ENCODE results near the gene DGCR2. TPM values are rescaled to one million over a fixed set of nuclear protein-coding genes. Genes with fewer than 3 reads are reported as not detected.
A peak's percentile ranks its signal among the peaks of the same experiment; 100 is the strongest.
"Not testable (repeated sequence)": the region's sequence is repeated elsewhere in the genome, so short reads cannot be mapped to it uniquely, and the experiment has no call there.

Gene DGCR2
- polyA plus RNA-seq, 1 donor (not counting 4 experiments of a cell fraction or from before 2014, with no cell fraction given), result 23.2 TPM

GRCh38 chr22:19086417-19086816, 35.8 kb downstream of the DGCR2 start:
- Histone ChIP-seq H3K9me1 (ENCODE audit: control insufficient read depth, extremely low read depth, insufficient read depth, low read length) (no peaks in the 10 kb centered on the region), H2AFZ (ENCODE audit: control insufficient read depth, low read length) (no peak overlapping the region), H3K4me2 (ENCODE audit: control insufficient read depth, extremely low read depth, insufficient read depth, low read depth, low read length) (no peak overlapping the region), H3K36me3 (ENCODE audit: control insufficient read depth in 2 of 2, extremely low read depth in 1 of 2, insufficient read depth in 2 of 2, low read length in 2 of 2) (peaks cover 14 to 15% of the 10 kb centered on the region in 2 experiments), H3K9ac (ENCODE audit: control insufficient read depth, extremely low read depth, insufficient read depth, low read length) (no peak overlapping the region), H3K27ac (ENCODE audit: control insufficient read depth, insufficient read depth, low read length) (no peak overlapping the region), H3K79me2 (ENCODE audit: control insufficient read depth, insufficient read depth, low read length) (peaks cover 6% of the 10 kb centered on the region), H3K27me3 (ENCODE audit: control insufficient read depth, extremely low read depth, insufficient read depth, low read length) (no peaks in the 10 kb centered on the region), H3K4me1 (ENCODE audit: control insufficient read depth, extremely low read depth, insufficient read depth, low read length) (peaks cover 10% of the 10 kb centered on the region), H3K9me3 (ENCODE audit: control insufficient read depth, low read depth, low read length) (no peaks in the 10 kb centered on the region), H3K4me3 (ENCODE audit: control insufficient read depth in 2 of 3, extremely low read depth in 1 of 3, insufficient read depth in 2 of 3, low read depth in 1 of 3, low read length in 3 of 3) (no peak overlapping the region), H4K20me1 (ENCODE audit: control insufficient read depth, extremely low read depth, insufficient read depth, low read length) (peaks cover 4% of the 10 kb centered on the region)
- dilution Hi-C loops (cut with MboI; ENCODE audit: extremely low pct_ligation_motif_present, low sequenced_read_pairs), result no loop called here
- DNase-seq (ENCODE audit: low read depth, low spot score), result no peak
- TF ChIP-seq EZH2 (IDR thresholded peaks at IDR 0.05; ENCODE audit: low read length), result no peak
- TF ChIP-seq, protein P1, sequence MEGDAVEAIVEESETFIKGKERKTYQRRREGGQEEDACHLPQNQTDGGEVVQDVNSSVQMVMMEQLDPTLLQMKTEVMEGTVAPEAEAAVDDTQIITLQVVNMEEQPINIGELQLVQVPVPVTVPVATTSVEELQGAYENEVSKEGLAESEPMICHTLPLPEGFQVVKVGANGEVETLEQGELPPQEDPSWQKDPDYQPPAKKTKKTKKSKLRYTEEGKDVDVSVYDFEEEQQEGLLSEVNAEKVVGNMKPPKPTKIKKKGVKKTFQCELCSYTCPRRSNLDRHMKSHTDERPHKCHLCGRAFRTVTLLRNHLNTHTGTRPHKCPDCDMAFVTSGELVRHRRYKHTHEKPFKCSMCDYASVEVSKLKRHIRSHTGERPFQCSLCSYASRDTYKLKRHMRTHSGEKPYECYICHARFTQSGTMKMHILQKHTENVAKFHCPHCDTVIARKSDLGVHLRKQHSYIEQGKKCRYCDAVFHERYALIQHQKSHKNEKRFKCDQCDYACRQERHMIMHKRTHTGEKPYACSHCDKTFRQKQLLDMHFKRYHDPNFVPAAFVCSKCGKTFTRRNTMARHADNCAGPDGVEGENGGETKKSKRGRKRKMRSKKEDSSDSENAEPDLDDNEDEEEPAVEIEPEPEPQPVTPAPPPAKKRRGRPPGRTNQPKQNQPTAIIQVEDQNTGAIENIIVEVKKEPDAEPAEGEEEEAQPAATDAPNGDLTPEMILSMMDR (optimal IDR thresholded peaks at IDR 0.05 in 1 of 3, IDR thresholded peaks at IDR 0.05 in 1 of 3, conservative IDR thresholded peaks at IDR 0.05 in 1 of 3; ENCODE audit: extremely low read depth in 1 of 3, insufficient read depth in 2 of 3, low read length in 3 of 3), result no peak
- no peak for FAIRE-seq

GRCh38 chr22:19085233-19085718, 36.9 kb downstream of the DGCR2 start:
- H3K27me3 ChIP-seq (ENCODE audit: control insufficient read depth, extremely low read depth, insufficient read depth, low read length), result no peaks in the 10 kb centered on the region
- peaks cover 6% of the 10 kb centered on the region for H3K79me2 ChIP-seq (ENCODE audit: control insufficient read depth, insufficient read depth, low read length)
- no peaks in the 10 kb centered on the region for H3K9me3 ChIP-seq (ENCODE audit: control insufficient read depth, low read depth, low read length)
- no peaks in the 10 kb centered on the region for H3K9me1 ChIP-seq (ENCODE audit: control insufficient read depth, extremely low read depth, insufficient read depth, low read length)
- H2AFZ ChIP-seq (ENCODE audit: control insufficient read depth, low read length), result no peak overlapping the region
- H3K4me3 ChIP-seq (ENCODE audit: control insufficient read depth in 2 of 3, extremely low read depth in 1 of 3, insufficient read depth in 2 of 3, low read depth in 1 of 3, low read length in 3 of 3), result no peak overlapping the region
- no peak for FAIRE-seq
- dilution Hi-C loops (cut with MboI; ENCODE audit: extremely low pct_ligation_motif_present, low sequenced_read_pairs), result no loop called here
- H3K4me2 ChIP-seq (ENCODE audit: control insufficient read depth, extremely low read depth, insufficient read depth, low read depth, low read length), result no peak overlapping the region
- H4K20me1 ChIP-seq (ENCODE audit: control insufficient read depth, extremely low read depth, insufficient read depth, low read length), result peaks cover 6% of the 10 kb centered on the region
- DNase-seq (ENCODE audit: low read depth, low spot score), result no peak
- peaks cover 17 to 20% of the 10 kb centered on the region in 2 experiments for H3K36me3 ChIP-seq (ENCODE audit: control insufficient read depth in 2 of 2, extremely low read depth in 1 of 2, insufficient read depth in 2 of 2, low read length in 2 of 2)
- peaks cover 10% of the 10 kb centered on the region for H3K4me1 ChIP-seq (ENCODE audit: control insufficient read depth, extremely low read depth, insufficient read depth, low read length)
- H3K9ac ChIP-seq (ENCODE audit: control insufficient read depth, extremely low read depth, insufficient read depth, low read length), result no peak overlapping the region
- TF ChIP-seq EZH2 (IDR thresholded peaks at IDR 0.05; ENCODE audit: low read length), result no peak
- TF ChIP-seq, protein P1 (optimal IDR thresholded peaks at IDR 0.05 in 1 of 3, IDR thresholded peaks at IDR 0.05 in 1 of 3, conservative IDR thresholded peaks at IDR 0.05 in 1 of 3; ENCODE audit: extremely low read depth in 1 of 3, insufficient read depth in 2 of 3, low read length in 3 of 3), result peak; percentile 46 to 49 (median 48)
- H3K27ac ChIP-seq (ENCODE audit: control insufficient read depth, insufficient read depth, low read length), result no peak overlapping the region

- H3K9me3 ChIP-seq (ENCODE audit: control insufficient read depth, low read depth, low read length); H2AFZ ChIP-seq (ENCODE audit: control insufficient read depth, low read length); H3K27me3 ChIP-seq (ENCODE audit: control insufficient read depth, extremely low read depth, insufficient read depth, low read length); H3K4me2 ChIP-seq (ENCODE audit: control insufficient read depth, extremely low read depth, insufficient read depth, low read depth, low read length); H3K27ac ChIP-seq (ENCODE audit: control insufficient read depth, insufficient read depth, low read length); H3K9me1 ChIP-seq (ENCODE audit: control insufficient read depth, extremely low read depth, insufficient read depth, low read length); H3K4me3 ChIP-seq (ENCODE audit: control insufficient read depth in 2 of 3, extremely low read depth in 1 of 3, insufficient read depth in 2 of 3, low read depth in 1 of 3, low read length in 3 of 3); H3K79me2 ChIP-seq (ENCODE audit: control insufficient read depth, insufficient read depth, low read length); H3K9ac ChIP-seq (ENCODE audit: control insufficient read depth, extremely low read depth, insufficient read depth, low read length); FAIRE-seq; H3K4me1 ChIP-seq (ENCODE audit: control insufficient read depth, extremely low read depth, insufficient read depth, low read length); dilution Hi-C loops (cut with MboI; ENCODE audit: extremely low pct_ligation_motif_present, low sequenced_read_pairs); DNase-seq (ENCODE audit: low read depth, low spot score); H4K20me1 ChIP-seq (ENCODE audit: control insufficient read depth, extremely low read depth, insufficient read depth, low read length): not testable (repeated sequence)
- H3K36me3 ChIP-seq (ENCODE audit: control insufficient read depth in 2 of 2, extremely low read depth in 1 of 2, insufficient read depth in 2 of 2, low read length in 2 of 2), result peaks cover 19 to 20% of the 10 kb centered on the region in 2 experiments
Observed at GRCh38 chr22:19084586-19084985, 37.6 kb downstream of the DGCR2 start.

DNA sequence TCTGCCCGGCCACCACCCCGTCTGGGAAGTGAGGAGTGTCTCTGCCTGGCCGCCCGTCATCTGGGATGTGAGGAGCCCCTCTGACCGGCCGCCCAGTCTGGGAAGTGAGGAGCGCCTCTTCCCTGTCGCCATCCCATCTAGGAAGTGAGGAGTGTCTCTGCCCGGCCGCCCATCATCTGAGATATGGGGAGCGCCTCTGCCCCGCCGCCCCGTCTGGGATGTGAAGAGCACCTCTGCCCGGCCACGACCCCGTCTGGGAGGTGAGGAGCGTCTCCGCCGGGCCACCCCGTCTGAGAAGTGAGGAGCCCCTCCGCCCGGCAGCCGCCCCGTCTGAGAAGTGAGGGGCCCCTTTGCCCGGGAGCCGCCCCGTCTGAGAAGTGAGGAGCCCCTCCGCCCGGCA, 38.1 kb downstream of the DGCR2 start:
- H3K27ac ChIP-seq (ENCODE audit: control insufficient read depth, insufficient read depth, low read length); dilution Hi-C loops (cut with MboI; ENCODE audit: extremely low pct_ligation_motif_present, low sequenced_read_pairs); H3K9ac ChIP-seq (ENCODE audit: control insufficient read depth, extremely low read depth, insufficient read depth, low read length); H2AFZ ChIP-seq (ENCODE audit: control insufficient read depth, low read length); H4K20me1 ChIP-seq (ENCODE audit: control insufficient read depth, extremely low read depth, insufficient read depth, low read length); H3K79me2 ChIP-seq (ENCODE audit: control insufficient read depth, insufficient read depth, low read length); H3K9me1 ChIP-seq (ENCODE audit: control insufficient read depth, extremely low read depth, insufficient read depth, low read length); H3K4me3 ChIP-seq (ENCODE audit: control insufficient read depth in 2 of 3, extremely low read depth in 1 of 3, insufficient read depth in 2 of 3, low read depth in 1 of 3, low read length in 3 of 3); DNase-seq (ENCODE audit: low read depth, low spot score); H3K4me1 ChIP-seq (ENCODE audit: control insufficient read depth, extremely low read depth, insufficient read depth, low read length); H3K9me3 ChIP-seq (ENCODE audit: control insufficient read depth, low read depth, low read length); H3K27me3 ChIP-seq (ENCODE audit: control insufficient read depth, extremely low read depth, insufficient read depth, low read length); H3K4me2 ChIP-seq (ENCODE audit: control insufficient read depth, extremely low read depth, insufficient read depth, low read depth, low read length); FAIRE-seq: not testable (repeated sequence)
- peaks cover 16 to 20% of the 10 kb centered on the region in 2 experiments for H3K36me3 ChIP-seq (ENCODE audit: control insufficient read depth in 2 of 2, extremely low read depth in 1 of 2, insufficient read depth in 2 of 2, low read length in 2 of 2)
